Body of pancreas (tissue), 4 donors: Measurements from ENCODE around the gene PANX3. TPM values are rescaled to one million over a fixed set of nuclear protein-coding genes. Genes with fewer than 3 reads are reported as not detected.

ENCODE experiments used
- ATAC-seq: fragments of 150-250 bp; one replicate; pipeline ENCODE4 v1.9.1; 2016
- DNase-seq, 4 donors: peaks; one replicate each; pipeline ENCODE4 v3.0.0-alpha.2; 2019
- H3K27ac ChIP-seq, 4 donors: fragments of 200-600 bp; sonication (generic); 1 replicate in 3 of 4; 2 replicates in 1 of 4; pipeline versions ENCODE4 v1.5.1 to v1.6.1; 2016 to 2019; ENCODE audit warnings: mild to moderate bottlenecking in 1 of 4, mixed read lengths in 1 of 4, moderate library complexity in 1 of 4
- H3K27me3 ChIP-seq, 2 donors: fragments of 200-600 bp; sonication (generic); one replicate each; pipeline ENCODE4 v1.6.0; 2016; ENCODE audit warnings: mild to moderate bottlenecking in 1 of 2
- H3K36me3 ChIP-seq, 2 donors: fragments of 200-600 bp; sonication (generic); replicated peaks in 1 of 2; 2 replicates each; pipeline ENCODE4 v1.5.1; 2016; ENCODE audit warnings: low read depth in 2 of 2; ENCODE audit not compliant: insufficient read depth in 1 of 2
- H3K4me1 ChIP-seq: fragments of 200-600 bp; sonication (generic); one replicate; pipeline ENCODE4 v1.6.0; 2016
- H3K4me3 ChIP-seq, 2 donors: fragments of 200-600 bp; sonication (generic); 1 replicate in 1 of 2; 2 replicates in 1 of 2; pipeline ENCODE4 v1.5.1; 2016 to 2019
- H3K9me3 ChIP-seq, 3 donors: fragments of 200-600 bp; sonication (generic); 1 replicate in 2 of 3; 2 replicates in 1 of 3; pipeline ENCODE4 v1.5.1; 2016
- POLR2A ChIP-seq, 3 donors: fragments of 450-650 bp; IDR thresholded peaks; one replicate each; pipeline ENCODE4 v1.6.1; 2016; ENCODE audit warnings: antibody characterized with exemption in 3 of 3, mild to moderate bottlenecking in 2 of 3
- WGBS, 2 donors: methylation state at CpG; one replicate each; pipeline ENCODE4 v1.1.5; 2017; 5-methylcytosine and 5-hydroxymethylcytosine counted together
- intact Hi-C: fragments of 100-400 bp; cut with DNase I; formaldehyde crosslinking; loops from one replicate; pipeline ENCODE4 v1.15.1; 2023
- total RNA-seq, 2 donors: library from RNA; depleted of rRNA; stranded (reverse); fragments of >200 nt; gene quantifications; one replicate each; pipeline ENCODE4 v1.1.0, GENCODE V29; 2016
- TF ChIP-seq, protein P1 (sequence below), 7 experiments: fragments of 450-650 bp in 4 of 7; fragments of 200-600 bp in 3 of 7; sonication (generic) in 3 of 7; IDR thresholded peaks; one replicate each; pipeline ENCODE4 v1.5.1; 2016 to 2019; ENCODE audit warnings: antibody characterized with exemption in 7 of 7

The PANX3 gene
- total RNA-seq, 2 donors from 2014 or later: not detected

DNA sequence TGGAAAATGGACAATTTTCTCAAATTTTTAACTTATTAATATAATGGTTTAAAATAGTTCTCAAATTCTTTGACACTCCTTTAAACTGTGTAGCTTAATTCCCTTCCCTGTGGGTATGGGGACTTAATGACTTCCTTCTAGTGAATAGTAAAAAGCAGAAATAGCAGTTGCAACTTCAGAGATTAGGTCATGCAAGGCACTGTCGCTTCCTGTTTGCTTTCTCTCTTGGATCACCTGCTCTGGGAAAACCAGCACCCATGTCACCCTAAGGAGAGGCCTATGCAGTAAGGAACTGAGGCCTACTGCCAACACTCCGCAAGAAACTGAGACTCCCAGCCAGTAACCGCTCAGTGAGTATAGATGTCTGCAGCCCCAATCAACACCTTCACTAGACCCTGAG, 5.5 kb upstream of the PANX3 start:
- Histone ChIP-seq H3K4me3 (no peak overlapping the region), H3K27ac (no peak overlapping the region), H3K27me3 (no peaks in the 10 kb centered on the region), H3K36me3 (no peaks in the 10 kb centered on the region), H3K9me3 (no peaks in the 10 kb centered on the region), H3K4me1 (no peaks in the 10 kb centered on the region)
- DNase-seq (peak in 1 of 4 donors; percentile 12), ATAC-seq (no peak)
- WGBS, 2 donors: 60 to 79% methylated on average over 3 of the region's 3 CpGs
- intact Hi-C loops: no loop called here
- TF ChIP-seq, protein P1, sequence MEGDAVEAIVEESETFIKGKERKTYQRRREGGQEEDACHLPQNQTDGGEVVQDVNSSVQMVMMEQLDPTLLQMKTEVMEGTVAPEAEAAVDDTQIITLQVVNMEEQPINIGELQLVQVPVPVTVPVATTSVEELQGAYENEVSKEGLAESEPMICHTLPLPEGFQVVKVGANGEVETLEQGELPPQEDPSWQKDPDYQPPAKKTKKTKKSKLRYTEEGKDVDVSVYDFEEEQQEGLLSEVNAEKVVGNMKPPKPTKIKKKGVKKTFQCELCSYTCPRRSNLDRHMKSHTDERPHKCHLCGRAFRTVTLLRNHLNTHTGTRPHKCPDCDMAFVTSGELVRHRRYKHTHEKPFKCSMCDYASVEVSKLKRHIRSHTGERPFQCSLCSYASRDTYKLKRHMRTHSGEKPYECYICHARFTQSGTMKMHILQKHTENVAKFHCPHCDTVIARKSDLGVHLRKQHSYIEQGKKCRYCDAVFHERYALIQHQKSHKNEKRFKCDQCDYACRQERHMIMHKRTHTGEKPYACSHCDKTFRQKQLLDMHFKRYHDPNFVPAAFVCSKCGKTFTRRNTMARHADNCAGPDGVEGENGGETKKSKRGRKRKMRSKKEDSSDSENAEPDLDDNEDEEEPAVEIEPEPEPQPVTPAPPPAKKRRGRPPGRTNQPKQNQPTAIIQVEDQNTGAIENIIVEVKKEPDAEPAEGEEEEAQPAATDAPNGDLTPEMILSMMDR (IDR thresholded peaks at IDR 0.05): no peak
- no peak for TF ChIP-seq POLR2A (IDR thresholded peaks at IDR 0.05)

DNA sequence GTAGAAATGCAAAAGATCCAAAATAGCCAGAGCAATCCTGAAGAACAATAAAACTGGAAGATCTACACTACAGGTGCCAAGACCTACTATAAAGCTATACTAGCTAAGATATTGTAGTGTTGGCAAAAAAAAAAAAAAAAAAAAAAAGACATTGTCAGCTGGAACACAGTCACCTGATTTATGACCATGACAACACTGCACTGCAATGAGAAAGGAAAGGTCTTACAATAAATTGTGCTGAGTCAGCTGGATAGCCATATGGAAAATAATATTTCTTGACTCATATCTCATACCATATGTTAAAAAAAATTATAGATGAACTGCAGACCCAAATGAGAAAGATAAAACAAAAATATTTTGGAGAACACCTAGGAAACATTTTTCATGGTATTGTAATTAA, 3.1 kb upstream of the PANX3 start:
- intact Hi-C loops: no loop called here
- H3K27me3 ChIP-seq: no peaks in the 10 kb centered on the region
- no peaks in the 10 kb centered on the region for H3K4me1 ChIP-seq
- H3K9me3 ChIP-seq: no peaks in the 10 kb centered on the region
- TF ChIP-seq POLR2A (IDR thresholded peaks at IDR 0.05): no peak
- TF ChIP-seq, protein P1 (IDR thresholded peaks at IDR 0.05): no peak
- no peak overlapping the region for H3K4me3 ChIP-seq
- no peak for ATAC-seq
- H3K36me3 ChIP-seq: no peaks in the 10 kb centered on the region
- no peak for DNase-seq
- H3K27ac ChIP-seq: no peak overlapping the region

GRCh38 chr11:124610295-124610694, 933 bp upstream of the PANX3 start:
- DNase-seq: no peak
- Histone ChIP-seq H3K27ac (no peak overlapping the region), H3K27me3 (no peaks in the 10 kb centered on the region), H3K9me3 (no peaks in the 10 kb centered on the region), H3K4me3 (no peak overlapping the region), H3K36me3 (no peaks in the 10 kb centered on the region), H3K4me1 (no peaks in the 10 kb centered on the region)
- WGBS, 2 donors: 68 to 83% methylated on average over 2 of the region's 2 CpGs
- ATAC-seq: no peak
- TF ChIP-seq POLR2A (IDR thresholded peaks at IDR 0.05): no peak
- TF ChIP-seq, protein P1 (IDR thresholded peaks at IDR 0.05): no peak
- intact Hi-C loops: no loop called here

DNA sequence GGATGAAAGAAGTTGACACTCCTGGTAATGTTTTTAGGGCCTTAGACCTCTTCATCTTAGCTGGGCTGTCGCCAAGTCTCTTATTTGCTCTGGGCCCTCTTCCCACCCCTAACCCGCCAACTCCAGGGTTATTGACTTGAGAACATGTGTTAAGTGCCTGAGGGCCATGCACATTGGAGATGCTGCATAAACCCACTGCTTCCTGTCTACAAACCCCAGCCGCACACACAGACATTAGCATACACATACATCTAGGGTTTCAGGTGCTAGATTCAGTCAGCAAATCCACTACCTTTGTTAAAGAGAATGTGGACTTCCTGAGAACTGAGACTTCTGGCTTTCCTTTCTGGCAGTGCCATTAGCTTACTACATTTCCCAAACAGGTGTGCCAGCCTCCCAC, 817 bp downstream of the PANX3 start:
- DNase-seq (no peak), ATAC-seq (no peak)
- TF ChIP-seq POLR2A (IDR thresholded peaks at IDR 0.05): no peak
- TF ChIP-seq, protein P1 (IDR thresholded peaks at IDR 0.05): no peak
- Histone ChIP-seq H3K4me3 (no peak overlapping the region), H3K4me1 (no peaks in the 10 kb centered on the region), H3K27ac (no peak overlapping the region), H3K36me3 (no peaks in the 10 kb centered on the region), H3K27me3 (no peaks in the 10 kb centered on the region), H3K9me3 (no peaks in the 10 kb centered on the region)
- WGBS, 2 donors: 54 to 60% methylated on average over 3 of the region's 3 CpGs
- intact Hi-C loops: no loop called here

GRCh38 chr11:124612567-124613246, 1.5 kb downstream of the PANX3 start:
- DNase-seq (no peak), ATAC-seq (no peak)
- no peak for TF ChIP-seq POLR2A (IDR thresholded peaks at IDR 0.05)
- TF ChIP-seq, protein P1 (IDR thresholded peaks at IDR 0.05): no peak
- Histone ChIP-seq H3K36me3 (no peaks in the 10 kb centered on the region), H3K27ac (no peak overlapping the region), H3K27me3 (no peaks in the 10 kb centered on the region), H3K9me3 (no peaks in the 10 kb centered on the region), H3K4me1 (no peaks in the 10 kb centered on the region), H3K4me3 (no peak overlapping the region)
- 61 to 67% methylated on average over 10 of the region's 10 CpGs for WGBS, 2 donors
- intact Hi-C loops: no loop called here
